HG02973 (cell line): ENCODE results near the gene TBX22.
"Not testable (repeated sequence)": the region's sequence is repeated elsewhere in the genome, so short reads cannot be mapped to it uniquely, and the experiment has no call there.

Experiments
- ATAC-seq: cut with Tn5 transposase; IDR thresholded peaks from one replicate; pipeline ENCODE4 v1.9.1; 2021; ENCODE audit warnings: moderate library complexity; ENCODE audit not compliant: unreplicated experiment

Gene TBX22

DNA sequence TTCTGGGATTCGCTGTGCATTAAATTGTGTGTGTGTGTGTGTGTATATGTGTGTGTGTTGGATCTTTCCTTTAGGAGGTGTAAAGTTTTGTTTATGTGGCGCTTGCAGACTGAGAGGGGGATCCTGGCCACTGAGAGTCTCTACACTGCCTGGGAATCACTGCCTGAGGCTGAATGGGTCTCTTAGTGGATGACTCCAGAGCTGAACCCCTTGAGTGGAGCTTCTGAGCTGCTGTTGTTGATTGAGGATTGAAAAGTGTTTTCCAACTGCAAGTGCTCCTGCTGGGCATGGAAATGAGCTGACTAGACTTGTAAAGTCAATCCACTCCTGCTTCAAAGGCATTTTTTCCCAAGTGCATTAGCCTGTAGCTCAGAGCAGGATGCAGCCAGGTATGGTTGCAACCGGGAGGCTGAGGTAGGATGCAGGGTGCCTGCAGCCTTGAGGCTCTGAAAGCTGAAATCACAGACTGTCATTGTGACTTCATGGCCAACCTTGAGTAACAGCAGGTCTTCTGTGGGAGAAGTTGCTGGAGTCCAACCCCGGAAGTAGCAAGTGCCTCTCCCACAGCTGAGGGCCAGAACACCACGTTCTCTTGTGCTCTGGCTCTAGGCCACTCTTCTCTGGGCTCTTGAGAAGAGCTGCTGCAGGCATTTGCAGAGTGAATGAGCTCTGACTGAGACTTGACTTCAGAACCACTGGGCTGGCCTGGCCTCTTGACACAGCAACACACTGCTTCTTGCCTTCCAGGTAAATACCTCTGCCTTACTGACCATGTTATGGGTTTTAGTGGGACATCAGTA lies at the start of gene TBX22:
Gene TBX22, plus strand, starts transcription at position 613 of the 800 bp plus-strand sequence. CDS start 7,517 bp downstream, outside the sequence.
- no peak for ATAC-seq

DNA sequence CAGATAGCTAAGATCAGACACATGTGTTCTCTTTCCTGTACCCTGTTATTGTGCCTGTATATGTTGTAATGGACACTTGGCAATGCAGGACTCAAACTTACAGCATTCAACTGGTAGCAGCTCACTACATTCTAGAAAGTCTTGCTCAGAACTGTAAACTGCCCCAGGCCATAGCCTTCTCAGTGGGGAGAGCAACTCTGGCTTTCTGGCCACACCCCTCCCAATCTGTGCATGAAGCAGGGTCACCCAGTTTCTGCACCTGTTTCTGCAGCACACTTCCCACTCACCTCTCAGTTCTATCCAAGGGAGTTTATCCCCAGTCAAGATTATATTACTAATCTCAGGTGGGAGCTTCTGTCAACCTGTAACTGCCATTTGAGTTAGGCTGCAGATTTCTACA lies 38.9 kb upstream of the TBX22 start:
- no peak for ATAC-seq

DNA sequence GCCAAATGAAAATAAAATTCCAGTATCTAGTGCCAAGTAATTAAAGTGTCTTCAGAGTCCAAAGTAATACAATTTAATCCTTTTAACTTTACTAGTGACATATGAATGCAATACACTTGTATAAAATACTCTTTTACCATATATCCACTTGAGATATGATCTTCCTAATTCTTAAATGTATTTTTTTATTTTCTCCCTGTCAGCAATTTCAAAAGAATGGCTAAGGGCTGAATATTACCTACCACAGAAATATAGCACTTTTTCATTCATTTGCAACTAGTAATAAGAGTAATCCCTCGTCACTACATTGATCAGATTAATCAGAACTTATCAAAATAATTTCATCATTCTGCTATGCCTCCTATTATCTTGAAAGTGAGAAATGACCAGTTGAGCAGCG lies 10.1 kb upstream of the TBX22 start:
- ATAC-seq: no peak

- no peak for ATAC-seq
Observed at GRCh38 chrX:80011522-80011921, 3.0 kb upstream of the TBX22 start.

- no peak for ATAC-seq
Observed at GRCh38 chrX:80016182-80016581, 1.6 kb downstream of the TBX22 start.

DNA sequence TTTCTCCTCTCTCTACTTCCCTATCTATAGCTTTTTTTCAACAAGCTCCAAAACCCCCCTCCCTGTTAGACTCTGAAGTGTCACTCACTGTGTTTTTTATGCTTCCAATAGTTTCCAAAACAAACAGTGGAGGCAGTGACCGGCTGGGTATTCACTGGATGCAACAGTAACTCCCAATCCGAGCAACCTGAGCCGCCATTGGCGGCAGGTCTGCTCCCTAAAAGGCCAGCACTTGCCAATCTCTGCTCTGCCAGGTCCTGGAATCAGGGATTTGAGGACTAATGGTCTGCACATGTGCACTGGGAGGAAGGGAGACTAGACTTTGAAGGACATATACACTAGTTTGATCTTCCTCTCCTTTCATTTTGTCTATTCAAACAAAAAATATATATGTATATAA lies 7.1 kb downstream of the TBX22 start:
- no peak for ATAC-seq

DNA sequence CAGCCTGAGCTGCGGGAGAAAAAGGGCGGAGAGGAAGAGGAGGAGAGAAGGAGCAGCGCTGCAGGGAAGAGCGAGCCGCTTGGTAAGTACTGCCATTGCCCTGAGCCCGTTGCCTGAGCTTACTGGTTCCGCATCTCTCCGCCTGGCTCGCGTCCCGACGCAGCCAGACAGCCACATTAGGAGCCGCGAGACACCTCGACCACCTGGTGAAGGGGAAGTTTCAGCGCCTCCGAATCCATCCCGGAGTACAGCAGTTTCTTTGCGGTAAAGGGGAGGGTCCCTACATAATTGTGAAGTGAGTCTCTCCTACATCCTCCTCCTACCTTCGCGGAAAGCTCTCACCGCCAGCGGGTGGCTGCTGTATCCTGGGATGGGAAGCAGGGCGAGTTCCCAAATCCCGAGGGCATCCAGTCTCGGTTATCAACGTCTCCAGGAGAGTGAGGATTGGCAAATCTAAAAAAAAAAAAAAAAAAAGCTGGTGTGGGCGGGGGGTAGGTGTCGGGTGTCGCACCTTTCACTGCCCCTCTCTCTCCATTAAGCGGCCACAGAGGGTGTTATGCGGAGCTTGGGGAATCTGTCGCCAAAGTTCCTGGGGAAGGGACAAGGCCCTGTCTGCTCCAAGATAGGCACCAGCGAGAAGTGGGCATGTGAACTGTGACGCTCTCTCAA lies 7.9 kb downstream of the TBX22 start:
- no peak for ATAC-seq

DNA sequence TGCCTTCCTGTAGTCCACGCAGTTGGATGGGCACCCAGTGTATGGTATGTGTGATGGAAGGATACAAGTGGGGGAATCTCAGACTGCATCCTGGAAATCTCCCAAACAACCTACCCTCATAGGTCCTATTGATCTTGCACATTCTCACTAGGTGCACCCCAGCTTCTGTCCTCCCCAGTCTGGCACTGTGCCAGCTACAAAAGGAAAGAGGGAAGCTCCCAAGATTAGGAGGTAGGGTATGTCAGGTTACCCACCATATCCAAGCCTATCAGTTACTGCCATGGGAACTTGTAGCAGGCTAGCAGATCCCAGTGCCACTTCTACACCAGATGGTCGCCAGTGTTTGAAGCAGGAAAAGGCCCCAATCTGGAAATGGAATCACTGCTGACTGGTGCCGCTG lies 11.6 kb downstream of the TBX22 start:
- no peak for ATAC-seq

DNA sequence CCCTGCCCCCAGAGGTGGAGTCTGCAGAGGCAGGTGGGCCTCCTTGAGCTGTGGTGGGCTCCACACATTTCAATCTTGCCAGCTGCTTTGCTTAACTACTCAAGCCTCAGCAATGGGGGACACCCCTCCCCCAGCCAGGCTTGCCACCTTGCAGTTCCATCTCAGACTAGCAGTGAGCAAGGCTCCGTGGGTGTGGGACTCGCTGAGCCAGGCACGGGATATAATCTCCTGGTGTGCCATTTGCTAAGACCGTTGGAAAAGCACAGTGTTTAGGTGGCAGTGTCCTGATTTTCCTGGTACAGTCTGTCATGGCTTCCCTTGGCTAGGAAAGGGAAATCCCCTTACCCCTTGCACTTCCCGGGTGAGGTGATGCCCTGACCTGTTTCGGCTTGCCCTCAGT lies 51.6 kb downstream of the TBX22 start:
- not testable (repeated sequence) for ATAC-seq

GRCh38 chrX:80075625-80076024 lies 61.1 kb downstream of the TBX22 start:
- ATAC-seq: not testable (repeated sequence)
